ENCODE data around the gene C8B.

- no peak for TF ChIP-seq TAF1 (IDR thresholded peaks at IDR 0.05; ENCODE audit: borderline replicate concordance, insufficient read depth, low read length)
- no peak for TF ChIP-seq POLR2AphosphoS5 (IDR thresholded peaks at IDR 0.05; ENCODE audit: low read depth, low read length)
- no peak for TF ChIP-seq SIN3A (IDR thresholded peaks at IDR 0.05; ENCODE audit: borderline replicate concordance, insufficient read depth, low read length)
- no peak for TF ChIP-seq REST (IDR thresholded peaks at IDR 0.05; ENCODE audit: insufficient read depth in 1 of 2, low read depth in 2 of 2, low read length in 2 of 2)
- TF ChIP-seq FOXP2 (optimal IDR thresholded peaks at IDR 0.05; ENCODE audit: borderline replicate concordance, extremely low read depth, extremely low read length, insufficient read depth), result no peak
Measured at GRCh38 chr1:56925193-56925592, 40.6 kb downstream of the C8B start.
